ENCODE data around the gene MAST3. TPM values are rescaled to one million over a fixed set of nuclear protein-coding genes. Genes with fewer than 3 reads are reported as not detected.

Gene MAST3
- total RNA-seq (85.5 and 90.7 TPM in 2 replicates), polyA plus RNA-seq (43.5 and 48.7 TPM in 2 replicates), polyA minus RNA-seq (26.8 and 47.2 TPM in 2 replicates)
- 13.1 TPM for total RNA-seq (2013)

- intact Hi-C loops (cut with micrococcal nuclease): loop anchor here (1.0 to 5.0 kb wide), 8 partner anchors 8 to 155 kb away; partner anchors contain the start of genes IFI30 and MPV17L2
- Mint-ChIP-seq H3K9me3 (ENCODE audit: insufficient read depth) (no peaks in the 10 kb centered on the region), H3K27ac (peak within 1 kb of the TSS; percentile 92), H3K4me3 (peak within 1 kb of the TSS; percentile 97), H3K27me3 (no peaks in the 10 kb centered on the region), H3K4me1 (peaks cover 38% of the 10 kb centered on the region)
- Histone ChIP-seq H3K4me2 (replicated peaks; ENCODE audit: low read depth, low read length, poor library complexity, severe bottlenecking) (peak within 1 kb of the TSS; percentile 91), H3K4me3 (ENCODE audit: control extremely low read depth in 1 of 5, extremely low read depth in 1 of 5, insufficient read depth in 1 of 5, low read depth in 2 of 5, low read length in 4 of 5) (peak within 1 kb of the TSS; percentile 71 to 95 (median 91)), H3K79me2 (ENCODE audit: control insufficient read depth, insufficient read depth, low read length) (peaks cover 42% of the 10 kb centered on the region), H3K27me3 (replicated peaks in 1 of 4; ENCODE audit: control extremely low read depth in 1 of 4, control insufficient read depth in 3 of 4, insufficient read depth in 4 of 4, low read length in 3 of 4) (no peaks in the 10 kb centered on the region), H3K27ac (ENCODE audit: low read length in 2 of 2) (peak within 1 kb of the TSS; percentile 82 to 96), H3K4me1 (ENCODE audit: control insufficient read depth in 2 of 2, insufficient read depth in 2 of 2, low read length in 2 of 2) (peaks cover 10 to 42% of the 10 kb centered on the region in 2 donors), H3K9me3 (ENCODE audit: control extremely low read depth in 1 of 3, control insufficient read depth in 2 of 3, insufficient read depth in 1 of 3, low read length in 2 of 3) (peaks cover 0 to 8% (median 0%) of the 10 kb centered on the region in 3 donors), H4K20me1 (ENCODE audit: control insufficient read depth, insufficient read depth, low read length, poor library complexity, severe bottlenecking) (no peaks in the 10 kb centered on the region), H2AFZ (ENCODE audit: insufficient read depth, low read depth, low read length, poor library complexity, severe bottlenecking) (peak within 1 kb of the TSS; percentile 23), H3K9ac (ENCODE audit: low read length) (peak within 1 kb of the TSS; percentile 71), H3K36me3 (replicated peaks in 1 of 2; ENCODE audit: control extremely low read depth in 1 of 2, control insufficient read depth in 1 of 2, extremely low read depth in 1 of 2, insufficient read depth in 2 of 2, low read length in 1 of 2) (peaks cover 0 to 10% of the 10 kb centered on the region in 2 experiments)
- DNase-seq (peak; percentile 93), ATAC-seq (ENCODE audit: low read depth) (peak; percentile 76)
- 15% methylated on average over 47 of the region's 54 CpGs for WGBS (ENCODE audit: insufficient coverage)
- TF ChIP-seq EZH2 (IDR thresholded peaks at IDR 0.05; ENCODE audit: borderline replicate concordance, insufficient read depth, low read depth, low read length, poor library complexity, severe bottlenecking): no peak
- TF ChIP-seq CTCF (IDR thresholded peaks at IDR 0.05): no peak
- POLR2A ChIA-PET: interaction anchor here (0.6 to 3.0 kb wide), 8 partner anchors 8 to 182 kb away, joined by 3 to 23 read pairs (median 8); partner anchors contain the start of genes IL12RB1 and PIK3R2
- CTCF ChIA-PET: interaction anchor here (0.6 to 3.4 kb wide), 10 partner anchors 9 to 97 kb away, joined by 3 to 22 read pairs (median 4); partner anchors contain the start of gene PIK3R2
These were observed at the start of gene MAST3 for GRCh38 chr19:18097217-18097992. MAST3 (plus strand) TSS chr19:18097778; CDS start chr19:18097793, 15 bp downstream.
